Endodermal cell (in vitro differentiated cells): ENCODE data around the gene LRRC3. TPM values are rescaled to one million over a fixed set of nuclear protein-coding genes. Genes with fewer than 3 reads are reported as not detected.

Experiments
- DNase-seq: peaks from one replicate; pipeline ENCODE4 v3.0.0-alpha.2; 2017
- H3K27ac ChIP-seq: 2 replicates; pipeline ENCODE4 v1.5.1; 2013; ENCODE audit warnings: mild to moderate bottlenecking, low read depth, low read length, moderate library complexity
- H3K27me3 ChIP-seq: 2 replicates; pipeline ENCODE4 v1.6.1; 2013; ENCODE audit warnings: mild to moderate bottlenecking, low read length, moderate library complexity; ENCODE audit not compliant: insufficient read depth, control insufficient read depth, poor library complexity, severe bottlenecking
- H3K36me3 ChIP-seq: 2 replicates; pipeline ENCODE4 v1.7.0; 2013; ENCODE audit warnings: mild to moderate bottlenecking, low read length, moderate library complexity; ENCODE audit not compliant: control insufficient read depth, insufficient read depth
- H3K4me1 ChIP-seq: one replicate; pipeline ENCODE4 v1.7.0; 2013; ENCODE audit warnings: low read length; ENCODE audit not compliant: control insufficient read depth, insufficient read depth
- H3K4me3 ChIP-seq: 2 replicates; pipeline ENCODE4 v1.5.1; 2013; ENCODE audit warnings: mild to moderate bottlenecking, low read length, moderate library complexity
- H3K9ac ChIP-seq: 2 replicates; pipeline ENCODE4 v1.6.1; 2013; ENCODE audit warnings: mild to moderate bottlenecking, low read length, moderate library complexity; ENCODE audit not compliant: poor library complexity, severe bottlenecking; ENCODE audit errors: extremely low read depth
- H3K9me3 ChIP-seq: 2 replicates; pipeline ENCODE4 v1.6.1; 2013; ENCODE audit warnings: mild to moderate bottlenecking, low read length, moderate library complexity; ENCODE audit not compliant: control insufficient read depth
- H3K27ac Mint-ChIP-seq: 2 replicates; pipeline ENCODE4 v1.8.0; 2020; ENCODE audit warnings: mixed read lengths
- H3K27me3 Mint-ChIP-seq: 2 replicates; pipeline ENCODE4 v1.8.0; 2021; ENCODE audit warnings: mild to moderate bottlenecking, mixed read lengths; ENCODE audit not compliant: insufficient read depth
- H3K36me3 Mint-ChIP-seq: 2 replicates; pipeline ENCODE4 v1.8.0; 2020; ENCODE audit warnings: low read depth, mixed read lengths
- H3K4me1 Mint-ChIP-seq: 2 replicates; pipeline ENCODE4 v1.8.0; 2020; ENCODE audit warnings: mixed read lengths
- H3K4me3 Mint-ChIP-seq: 2 replicates; pipeline ENCODE4 v1.8.0; 2020; ENCODE audit warnings: mild to moderate bottlenecking, moderate library complexity, mixed read lengths
- H3K9me3 Mint-ChIP-seq: 2 replicates; pipeline ENCODE4 v1.8.0; 2020; ENCODE audit warnings: mild to moderate bottlenecking, mixed read lengths
- CTCF ChIP-seq: fragments of 200-600 bp; sonication (generic); conservative IDR thresholded peaks from 2 replicates; pipeline ENCODE4 v1.5.0; 2021; ENCODE audit warnings: antibody characterized with exemption, mild to moderate bottlenecking
- WGBS, 2 experiments: methylation state at CpG; one replicate each; pipeline versions ENCODE4 v1.1.5 to v1.1.7; 2013; ENCODE audit warnings: missing lambda C conversion rate in 2 of 2, mixed read lengths in 1 of 2; ENCODE audit not compliant: insufficient coverage in 1 of 2, insufficient read length in 1 of 2; 5-methylcytosine and 5-hydroxymethylcytosine counted together
- total RNA-seq, 2 donors: library from RNA; stranded (reverse); fragmentation: NEBNext Ultra II Directional in 1 of 2; extraction: Animal tissue kit (Norgen Biotek cat#: 25700) in 1 of 2; gene quantifications; 2 replicates in 1 of 2; 3 replicates in 1 of 2; pipeline ENCODE4 v1.2.1, GENCODE V29; 2021

LRRC3 gene
- total RNA-seq, 2 donors from 2014 or later, result 14.1 to 16.5 TPM

GRCh38 chr21:44497703-44498126, 42.4 kb downstream of the LRRC3 start:
- Histone ChIP-seq H3K9me3 (peaks cover 29% of the 10 kb centered on the region), H3K27me3 (no peaks in the 10 kb centered on the region), H3K4me1 (peaks cover 5% of the 10 kb centered on the region), H3K9ac (no peak overlapping the region), H3K27ac (no peak overlapping the region), H3K36me3 (peaks cover 5% of the 10 kb centered on the region), H3K4me3 (no peak overlapping the region)
- TF ChIP-seq CTCF, result no peak
- Mint-ChIP-seq H3K36me3 (peaks cover 25% of the 10 kb centered on the region), H3K4me3 (no peak overlapping the region), H3K27ac (no peak overlapping the region), H3K9me3 (peaks cover 21% of the 10 kb centered on the region), H3K4me1 (peaks cover 30% of the 10 kb centered on the region), H3K27me3 (no peaks in the 10 kb centered on the region)
- 76 to 82% methylated on average over 4 to 6 of the region's 6 CpGs for WGBS, 2 experiments
- no peak for DNase-seq

GRCh38 chr21:44498280-44499210, 43.2 kb downstream of the LRRC3 start:
- peaks cover 4% of the 10 kb centered on the region for H3K36me3 ChIP-seq
- peaks cover 16% of the 10 kb centered on the region for H3K36me3 Mint-ChIP-seq
- DNase-seq, result peak; percentile 40
- peaks cover 13% of the 10 kb centered on the region for H3K9me3 Mint-ChIP-seq
- WGBS, 2 experiments, result 86 to 91% methylated on average over 15 to 27 of the region's 27 CpGs
- H3K27me3 ChIP-seq, result no peaks in the 10 kb centered on the region
- TF ChIP-seq CTCF, result no peak
- peaks cover 30% of the 10 kb centered on the region for H3K4me1 Mint-ChIP-seq
- no peak overlapping the region for H3K27ac Mint-ChIP-seq
- H3K27ac ChIP-seq, result no peak overlapping the region
- peaks cover 5% of the 10 kb centered on the region for H3K4me1 ChIP-seq
- no peaks in the 10 kb centered on the region for H3K27me3 Mint-ChIP-seq
- peaks cover 20% of the 10 kb centered on the region for H3K9me3 ChIP-seq
- H3K9ac ChIP-seq, result no peak overlapping the region
- no peak overlapping the region for H3K4me3 Mint-ChIP-seq
- H3K4me3 ChIP-seq, result no peak overlapping the region

- H3K27ac ChIP-seq, result no peak overlapping the region
- Mint-ChIP-seq H3K4me1 (peaks cover 30% of the 10 kb centered on the region), H3K36me3 (peaks cover 15% of the 10 kb centered on the region), H3K27me3 (no peaks in the 10 kb centered on the region), H3K9me3 (peaks cover 8% of the 10 kb centered on the region), H3K27ac (no peak overlapping the region), H3K4me3 (no peak overlapping the region)
- no peaks in the 10 kb centered on the region for H3K27me3 ChIP-seq
- TF ChIP-seq CTCF, result no peak
- peaks cover 5% of the 10 kb centered on the region for H3K4me1 ChIP-seq
- H3K4me3 ChIP-seq, result no peak overlapping the region
- DNase-seq, result no peak
- 92 to 97% methylated on average over 15 to 18 of the region's 18 CpGs for WGBS, 2 experiments
- no peaks in the 10 kb centered on the region for H3K36me3 ChIP-seq
- peaks cover 16% of the 10 kb centered on the region for H3K9me3 ChIP-seq
- no peak overlapping the region for H3K9ac ChIP-seq
Observed at GRCh38 chr21:44499211-44499560, 43.9 kb downstream of the LRRC3 start.
